OCI-M2 (cell line): Measurements from ENCODE around the gene FAM200B.

ENCODE experiments used
- DNase-seq: peaks from one replicate; lab custom pipeline; 2025; ENCODE audit not compliant: unreplicated experiment; lab: John Stamatoyannopoulos, UW

Gene FAM200B

DNA sequence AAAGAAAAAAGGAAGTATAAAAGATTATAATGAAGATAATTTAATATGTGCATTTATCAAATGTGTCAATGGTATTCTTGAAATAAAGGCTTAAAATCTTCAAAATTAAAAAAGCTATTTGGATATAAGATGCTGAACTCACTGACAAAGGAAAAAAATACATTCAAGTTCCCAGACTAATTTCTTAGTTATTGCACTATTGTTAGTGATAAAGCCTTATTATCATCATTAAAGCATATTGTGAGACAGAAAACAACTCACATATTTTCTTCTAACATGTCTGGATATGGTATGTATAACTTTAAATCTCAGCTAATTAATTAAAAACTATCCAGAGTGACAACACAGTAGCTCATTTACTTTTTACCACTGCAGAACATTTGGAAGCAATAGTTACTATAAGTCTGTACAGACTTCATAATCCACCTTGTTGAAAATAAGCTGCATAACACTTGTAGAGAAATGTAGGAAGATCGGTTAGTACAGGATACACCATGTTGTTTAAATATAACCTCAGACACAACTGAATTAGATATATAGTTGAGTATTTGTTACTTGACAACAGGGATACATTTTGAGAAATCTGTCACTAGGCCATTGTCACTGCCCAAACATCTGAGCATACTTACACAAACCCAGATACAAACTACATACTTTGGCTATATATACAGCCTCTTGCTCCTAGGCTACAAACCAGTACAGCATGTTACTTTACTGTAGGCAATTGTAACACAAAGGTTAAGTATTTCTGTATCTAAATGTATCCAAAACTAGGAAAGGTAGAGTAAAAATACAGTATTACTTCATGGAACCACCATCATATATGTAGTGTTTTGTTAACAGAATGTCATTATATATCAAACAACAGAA lies 12.8 kb upstream of the FAM200B start:
- no peak for DNase-seq

DNA sequence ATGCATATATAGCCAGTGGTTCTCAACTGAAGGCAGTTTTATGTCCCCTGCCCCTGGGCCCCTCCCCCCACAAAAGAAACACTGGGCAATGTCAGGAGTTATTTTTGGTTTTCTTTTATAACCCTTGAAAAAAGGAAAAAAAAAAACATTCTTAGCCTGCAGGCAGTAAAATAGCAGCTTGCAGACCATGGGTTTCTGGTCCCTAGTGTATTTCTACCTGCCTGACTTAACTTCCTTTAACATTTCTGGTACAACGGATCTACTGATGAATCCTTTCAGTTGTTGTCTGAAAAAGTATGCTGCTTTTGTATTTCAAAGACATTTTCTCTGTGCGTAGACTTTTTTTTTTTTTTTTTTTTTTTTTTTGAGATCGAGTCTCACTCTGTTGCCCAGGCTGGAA lies 11.1 kb upstream of the FAM200B start:
- no peak for DNase-seq

- DNase-seq, result no peak
These were observed 9.5 kb upstream of the FAM200B start for GRCh38 chr4:15672101-15672500.

DNA sequence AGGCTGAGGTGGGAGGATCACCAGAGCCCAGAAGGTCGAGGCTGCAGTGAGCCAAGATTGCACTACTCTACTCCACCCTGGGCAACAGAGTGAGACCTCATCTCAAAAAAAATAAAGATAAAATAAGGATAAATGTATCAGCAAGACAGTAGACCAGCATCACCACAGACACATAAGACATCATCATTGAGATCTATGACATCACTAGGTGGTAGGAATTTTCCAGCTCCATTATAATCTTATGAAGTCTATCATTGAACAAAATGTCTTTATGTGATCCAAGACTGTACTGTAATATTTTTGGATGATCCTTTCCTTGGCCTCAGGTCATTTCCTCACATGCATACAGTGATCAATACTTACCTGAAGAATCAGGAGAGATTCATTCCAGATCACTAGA lies 8.3 kb upstream of the FAM200B start:
- no peak for DNase-seq

DNA sequence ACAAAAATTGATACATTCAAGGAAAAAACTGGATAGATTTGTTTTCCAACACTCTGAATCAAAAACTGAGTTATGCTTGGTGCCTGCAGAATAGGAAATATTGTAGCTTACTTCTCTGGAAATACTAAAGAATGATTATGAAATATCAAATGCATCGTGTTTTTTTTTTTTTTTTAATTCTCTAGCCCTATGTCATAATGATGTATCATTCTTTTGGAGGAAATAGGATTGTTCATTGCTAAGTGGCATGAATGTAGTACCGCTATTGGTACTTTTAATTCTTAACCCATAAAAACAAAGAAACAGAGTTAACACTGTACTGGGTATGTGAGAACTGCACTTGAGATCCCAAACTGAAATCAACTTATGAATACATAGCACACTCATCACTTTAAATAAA lies 7.6 kb upstream of the FAM200B start:
- no peak for DNase-seq

GRCh38 chr4:15674926-15675325 lies 6.7 kb upstream of the FAM200B start:
- DNase-seq, result no peak

GRCh38 chr4:15675356-15675755 lies 6.3 kb upstream of the FAM200B start:
- no peak for DNase-seq

DNA sequence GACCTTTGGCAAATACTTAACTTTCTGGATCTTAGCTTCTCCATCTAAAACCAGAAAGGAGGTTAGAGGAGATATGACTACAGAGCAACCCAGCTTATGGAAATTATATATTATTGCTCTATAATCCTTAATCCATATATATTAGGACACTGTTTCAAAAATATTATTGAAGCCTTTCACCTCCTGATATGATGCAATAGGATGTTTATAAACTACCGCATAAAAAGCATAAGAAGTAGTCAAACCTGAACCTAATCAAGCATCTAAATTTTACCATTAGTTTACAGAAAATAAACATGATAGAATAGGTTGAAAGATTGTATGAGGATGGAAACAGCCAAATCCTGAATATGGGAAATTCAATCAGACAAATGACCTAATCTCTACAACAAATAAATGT lies 5.6 kb upstream of the FAM200B start:
- DNase-seq, result no peak

DNA sequence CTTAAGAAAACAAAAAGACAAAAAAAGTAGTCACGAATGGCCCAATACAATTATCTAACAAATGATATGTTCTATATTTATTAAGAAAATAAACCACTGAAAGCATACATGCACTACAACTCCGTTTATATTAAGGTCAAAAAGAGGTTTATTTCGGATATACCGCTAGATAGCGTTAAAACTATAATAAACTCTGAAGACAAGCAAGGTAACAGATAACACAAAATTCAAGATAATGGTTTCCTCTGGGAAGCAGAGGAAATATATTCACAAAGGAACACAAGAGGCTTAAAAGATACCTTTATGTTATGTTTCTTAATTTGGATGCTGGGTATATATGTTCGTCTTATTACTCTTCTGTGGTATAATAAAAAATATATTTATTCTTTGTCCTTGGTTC lies 4.7 kb upstream of the FAM200B start:
- DNase-seq, result no peak

- no peak for DNase-seq
These were observed 4.1 kb upstream of the FAM200B start for GRCh38 chr4:15677507-15677988.

DNA sequence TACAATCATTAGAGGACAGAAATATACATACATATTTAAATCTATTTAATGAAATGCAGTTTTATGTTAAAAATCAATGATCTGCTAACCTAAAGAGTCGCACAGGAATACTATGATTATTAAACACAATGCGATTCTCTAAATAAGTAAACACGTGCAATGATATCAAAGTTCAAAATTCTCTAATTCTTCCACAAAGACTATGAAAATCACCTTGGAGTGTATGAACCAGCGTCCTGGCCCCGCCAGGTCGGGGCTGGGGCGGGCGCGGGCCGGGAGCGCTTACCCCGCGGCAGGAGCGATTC lies 608 bp upstream of the FAM200B start:
- DNase-seq, result no peak

- DNase-seq, result no peak
These were observed 865 bp downstream of the FAM200B start for GRCh38 chr4:15682242-15683142.

DNA sequence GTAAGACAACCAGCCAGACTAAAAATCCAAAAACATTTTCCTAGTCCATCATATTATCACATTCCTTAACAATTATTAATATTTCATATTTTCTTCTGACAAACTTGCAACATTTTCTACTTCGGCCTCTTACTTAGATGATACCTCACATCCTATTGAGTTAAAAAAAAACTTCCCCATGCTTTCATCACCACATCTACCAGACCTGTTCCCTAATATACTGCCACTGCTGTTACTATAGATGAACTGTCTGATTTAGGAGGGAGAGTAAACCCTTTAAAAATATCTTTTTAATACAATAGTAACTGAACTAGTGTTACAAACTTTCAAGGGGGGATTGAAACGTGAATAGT lies 1.5 kb downstream of the FAM200B start:
- no peak for DNase-seq

DNA sequence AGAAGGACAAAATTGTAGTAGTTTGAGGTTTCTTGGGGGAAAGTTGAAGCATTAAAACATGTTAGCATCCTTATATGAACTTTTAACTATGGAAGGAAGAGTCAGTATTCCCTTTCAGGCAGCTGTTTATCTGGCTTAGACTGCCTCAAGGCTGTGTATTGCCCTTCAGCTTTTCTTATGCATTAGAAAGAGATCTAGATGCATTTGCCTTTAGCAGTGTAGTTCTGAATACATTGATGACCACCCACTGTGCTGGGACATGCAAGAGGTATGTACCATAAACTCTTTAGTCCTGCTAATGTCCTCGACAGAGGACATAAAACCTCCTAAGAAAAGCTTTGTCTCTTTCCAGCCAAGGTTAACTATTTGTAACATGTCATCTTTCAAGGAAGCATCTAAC lies 2.9 kb downstream of the FAM200B start:
- no peak for DNase-seq

DNA sequence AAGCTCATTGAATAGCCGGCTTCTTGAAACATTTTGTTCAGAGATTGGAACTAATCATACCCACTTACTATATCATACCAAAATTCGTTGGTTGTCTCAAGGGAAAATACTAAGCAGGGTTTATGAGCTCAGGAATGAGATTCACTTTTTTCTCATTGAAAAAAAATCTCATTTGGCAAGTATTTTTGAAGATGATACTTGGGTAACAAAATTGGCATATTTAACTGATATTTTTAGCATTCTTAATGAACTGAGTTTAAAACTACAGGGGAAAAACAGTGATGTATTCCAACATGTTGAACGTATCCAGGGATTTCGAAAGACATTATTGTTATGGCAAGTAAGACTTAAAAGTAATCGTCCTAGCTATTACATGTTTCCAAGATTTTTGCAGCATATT lies 6.4 kb downstream of the FAM200B start:
- no peak for DNase-seq

DNA sequence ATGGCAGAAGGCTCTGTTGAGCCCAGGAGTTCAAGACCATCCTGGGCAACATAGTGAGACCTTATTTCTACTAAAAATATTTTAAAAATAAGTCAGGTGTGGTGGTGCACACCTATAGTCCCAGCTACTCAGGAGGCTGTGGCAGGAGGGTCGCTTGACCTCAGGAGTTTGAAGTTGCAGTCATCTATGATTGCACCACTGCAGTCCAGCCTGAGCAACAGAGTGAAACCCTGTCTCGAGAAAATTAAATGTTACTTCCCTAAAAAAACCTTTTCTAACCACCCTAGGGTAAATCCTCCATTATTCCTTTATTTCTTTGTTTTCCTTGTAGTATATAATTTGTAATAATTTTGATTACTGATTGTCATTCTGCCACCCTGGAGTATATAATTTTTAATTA lies 7.9 kb downstream of the FAM200B start:
- DNase-seq, result no peak

GRCh38 chr4:15690020-15690809 lies 8.6 kb downstream of the FAM200B start:
- DNase-seq, result no peak

DNA sequence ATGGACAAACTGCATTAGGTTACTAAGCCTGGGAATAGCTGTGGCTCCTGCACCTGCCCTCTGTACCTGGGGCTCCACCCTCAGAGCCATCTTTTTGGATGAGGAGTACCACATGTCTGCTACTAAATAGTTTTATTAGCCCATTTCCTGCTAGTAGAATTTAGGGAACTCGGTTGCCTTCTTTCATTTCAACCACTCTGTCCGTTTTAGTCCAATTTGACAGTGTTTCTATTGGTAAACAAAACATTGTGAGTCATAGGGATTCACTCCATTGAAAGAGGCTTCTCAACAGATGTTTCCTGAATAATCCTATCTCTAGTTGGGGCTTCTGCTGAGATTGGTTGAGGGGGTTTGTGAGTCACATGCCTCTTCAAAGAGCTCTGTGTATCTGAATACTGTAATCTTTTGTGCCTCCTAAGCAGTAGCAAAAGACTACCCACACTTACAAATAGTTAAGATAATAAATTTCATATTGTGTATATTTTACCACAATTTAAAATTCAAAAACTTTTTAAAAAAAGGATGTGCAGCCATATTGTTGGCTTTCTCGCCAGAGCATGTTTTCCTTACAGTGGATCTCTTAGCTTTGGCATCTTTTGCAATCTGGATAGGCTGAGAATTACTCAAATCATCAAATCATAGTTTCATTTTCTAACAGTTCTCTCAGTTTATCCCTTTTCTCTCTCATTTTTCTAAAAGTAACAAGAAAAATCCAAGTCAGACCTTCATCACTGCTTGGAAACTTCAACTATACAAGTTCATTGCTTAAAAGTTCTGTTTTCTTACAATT lies 9.9 kb downstream of the FAM200B start:
- no peak for DNase-seq

DNA sequence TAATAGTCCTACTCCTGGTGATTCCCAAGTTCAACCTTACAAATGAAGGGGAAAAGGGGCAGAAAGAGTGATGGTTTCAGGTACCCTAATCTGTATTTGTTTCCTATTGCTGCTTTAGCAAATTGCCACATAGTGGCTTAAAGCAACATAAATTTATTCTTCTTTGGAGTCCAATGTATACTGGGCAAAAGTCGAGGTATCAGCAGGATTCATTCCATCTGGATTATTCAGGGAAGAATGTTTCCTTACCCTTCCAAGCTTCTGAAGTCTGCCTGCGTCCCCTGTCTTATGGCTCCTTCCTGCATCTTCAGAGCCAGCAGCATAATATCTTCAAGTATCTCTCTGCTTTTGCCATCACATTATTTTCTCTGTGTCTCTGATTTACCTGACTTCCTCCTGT lies 11.0 kb downstream of the FAM200B start:
- DNase-seq, result no peak

GRCh38 chr4:15694431-15694830 lies 12.8 kb downstream of the FAM200B start:
- DNase-seq, result no peak

- DNase-seq, result no peak
These were observed 13.6 kb downstream of the FAM200B start for GRCh38 chr4:15695240-15695699.
